B cell (primary cell): ENCODE measurements around the gene RNF207. TPM values are rescaled to one million over a fixed set of nuclear protein-coding genes. Genes with fewer than 3 reads are reported as not detected.
A peak's percentile ranks its signal among the peaks of the same experiment; 100 is the strongest.

ENCODE experiments used
- ATAC-seq: fragments of 200-7000 bp; cut with Tn5 transposase; one replicate; pipeline ENCODE4 v1.10.0; 2021; ENCODE audit warnings: low read depth, mild to moderate bottlenecking, moderate number of reproducible peaks, moderate library complexity
- CTCF ChIA-PET: fragments of 350-600 bp; sonication (Branson Sonifier 250); formaldehyde crosslinking; loops from one replicate; lab custom pipeline; 2021; ENCODE audit warnings: antibody characterized with exemption, inconsistent platforms; lab: Charles Lee
- POLR2A ChIA-PET: fragments of 350-600 bp; sonication (Branson Sonifier 250); formaldehyde crosslinking; loops from one replicate; lab custom pipeline; 2021; ENCODE audit warnings: antibody characterized with exemption; lab: Charles Lee
- DNase-seq: peaks from one replicate; pipeline ENCODE4 v3.0.0; 2013
- H2AFZ ChIP-seq: 2 replicates; pipeline ENCODE4 v1.6.1; 2012; ENCODE audit warnings: mild to moderate bottlenecking, low read depth, low read length; ENCODE audit not compliant: insufficient read depth, poor library complexity, severe bottlenecking
- H3K27ac ChIP-seq, 2 donors: 1 replicate in 1 of 2; 2 replicates in 1 of 2; pipeline ENCODE4 v1.5.1; 2012 to 2013; ENCODE audit warnings: low read length in 2 of 2, mild to moderate bottlenecking in 2 of 2, moderate library complexity in 1 of 2
- H3K27me3 ChIP-seq, 4 experiments: fragments of 200-600 bp in 1 of 4; sonication (generic) in 1 of 4; replicated peaks in 1 of 4; 1 replicate in 2 of 4; 2 replicates in 2 of 4; pipeline versions ENCODE4 v1.6.1 to v1.7.0; 2013 to 2016; ENCODE audit warnings: low read length in 3 of 4, mild to moderate bottlenecking in 2 of 4, mixed read lengths in 1 of 4, moderate library complexity in 1 of 4; ENCODE audit not compliant: insufficient read depth in 4 of 4, control insufficient read depth in 3 of 4; ENCODE audit errors: control extremely low read depth in 1 of 4
- H3K36me3 ChIP-seq, 2 experiments: replicated peaks in 1 of 2; 1 replicate in 1 of 2; 2 replicates in 1 of 2; pipeline versions ENCODE4 v1.6.1 to v1.7.1; 2013; ENCODE audit warnings: low read length in 1 of 2; ENCODE audit not compliant: insufficient read depth in 2 of 2, control insufficient read depth in 1 of 2; ENCODE audit errors: control extremely low read depth in 1 of 2, extremely low read depth in 1 of 2
- H3K4me1 ChIP-seq, 2 donors: fragments of 200-600 bp in 1 of 2; sonication (generic) in 1 of 2; 1 replicate in 1 of 2; 2 replicates in 1 of 2; pipeline versions ENCODE4 v1.5.1 to v1.6.1; 2013 to 2017; ENCODE audit warnings: low read length in 2 of 2; ENCODE audit not compliant: control insufficient read depth in 2 of 2, insufficient read depth in 2 of 2
- H3K4me2 ChIP-seq: replicated peaks from 2 replicates; pipeline ENCODE3; 2012; ENCODE audit warnings: mild to moderate bottlenecking, low read depth, low read length; ENCODE audit not compliant: poor library complexity, severe bottlenecking
- H3K4me3 ChIP-seq, 5 experiments: fragments of 200-600 bp in 1 of 5; sonication (generic) in 1 of 5; 1 replicate in 3 of 5; 2 replicates in 2 of 5; pipeline versions ENCODE4 v1.5.1 to v1.7.0; 2011 to 2016; ENCODE audit warnings: low read length in 4 of 5, mild to moderate bottlenecking in 4 of 5, low read depth in 2 of 5, control low read depth in 1 of 5, moderate library complexity in 1 of 5; ENCODE audit not compliant: insufficient read depth in 1 of 5; ENCODE audit errors: control extremely low read depth in 1 of 5, extremely low read depth in 1 of 5
- H3K79me2 ChIP-seq: fragments of 200-600 bp; sonication (generic); one replicate; pipeline ENCODE4 v1.6.0; 2016; ENCODE audit warnings: low read length; ENCODE audit not compliant: control insufficient read depth, insufficient read depth
- H3K9ac ChIP-seq: fragments of 200-600 bp; sonication (generic); 2 replicates; pipeline ENCODE4 v1.6.1; 2017; ENCODE audit warnings: mild to moderate bottlenecking, low read length, moderate library complexity
- H3K9me3 ChIP-seq, 3 donors: one replicate each; pipeline versions ENCODE4 v1.6.1 to v1.7.1; 2013; ENCODE audit warnings: low read length in 2 of 3; ENCODE audit not compliant: control insufficient read depth in 2 of 3, insufficient read depth in 1 of 3; ENCODE audit errors: control extremely low read depth in 1 of 3
- H4K20me1 ChIP-seq: 2 replicates; pipeline ENCODE4 v1.6.0; 2012; ENCODE audit warnings: mild to moderate bottlenecking, low read length; ENCODE audit not compliant: insufficient read depth, control insufficient read depth, poor library complexity, severe bottlenecking
- H3K27ac Mint-ChIP-seq: one replicate; pipeline ENCODE4 v1.8.0; 2021; ENCODE audit warnings: mixed read lengths
- H3K27me3 Mint-ChIP-seq: one replicate; pipeline ENCODE4 v1.8.0; 2021; ENCODE audit warnings: mixed read lengths
- H3K4me1 Mint-ChIP-seq: one replicate; pipeline ENCODE4 v1.8.0; 2021; ENCODE audit warnings: mixed read lengths
- H3K4me3 Mint-ChIP-seq: one replicate; pipeline ENCODE4 v1.8.0; 2021; ENCODE audit warnings: mixed read lengths
- H3K9me3 Mint-ChIP-seq: one replicate; pipeline ENCODE4 v1.8.0; 2022; ENCODE audit warnings: mixed read lengths; ENCODE audit not compliant: insufficient read depth
- EZH2 ChIP-seq: IDR thresholded peaks from 2 replicates; pipeline ENCODE4 v1.6.1; 2012; ENCODE audit warnings: borderline replicate concordance, low read depth, mild to moderate bottlenecking, moderate library complexity, low read length; ENCODE audit not compliant: insufficient read depth, poor library complexity, severe bottlenecking
- WGBS: methylation state at CpG from one replicate; pipeline ENCODE4 v1.1.5; 2013; ENCODE audit warnings: missing lambda C conversion rate; ENCODE audit not compliant: insufficient coverage; 5-methylcytosine and 5-hydroxymethylcytosine counted together
- intact Hi-C: fragments of 100-400 bp; cut with micrococcal nuclease; formaldehyde crosslinking; loops from one replicate; pipeline ENCODE4 v1.10.0; 2022
- polyA plus RNA-seq: library from polyadenylated mRNA; depleted of rRNA; stranded (reverse); fragments of >200 nt; gene quantifications from 2 replicates; pipeline ENCODE4 v1.2.3, GENCODE V29; 2012
- total RNA-seq, 2 donors: library from RNA; stranded (reverse); fragments of 120-200 nt in 1 of 2; gene quantifications; 1 replicate in 1 of 2; 2 replicates in 1 of 2; pipeline versions ENCODE4 v1.2.3 to v1.2.4, GENCODE V29; 2013 to 2022
- TF ChIP-seq, protein P1 (sequence below): fragments of 200-600 bp; IDR thresholded peaks from one replicate; pipeline ENCODE4 v1.8.0; 2022; ENCODE audit warnings: antibody characterized with exemption, mild to moderate bottlenecking

Gene RNF207
- total and polyA plus RNA-seq, 2 donors (not counting 1 experiment from before 2014, with no cell fraction given), result 1.5 to 6.8 TPM

GRCh38 chr1:6177681-6178380 lies 28.1 kb upstream of the RNF207 start:
- Histone ChIP-seq H3K9me3 (peaks cover 0 to 4% (median 0%) of the 10 kb centered on the region in 3 donors), H3K4me3 (no peak overlapping the region), H2AFZ (no peak overlapping the region), H3K9ac (no peak overlapping the region), H4K20me1 (no peaks in the 10 kb centered on the region), H3K4me1 (peaks cover 18% of the 10 kb centered on the region in 2 donors), H3K36me3 (no peaks in the 10 kb centered on the region), H3K4me2 (no peak overlapping the region), H3K27ac (no peak overlapping the region), H3K79me2 (no peaks in the 10 kb centered on the region), H3K27me3 (peaks cover 0 to 52% (median 17%) of the 10 kb centered on the region in 4 experiments)
- Mint-ChIP-seq H3K27me3 (peaks cover 34% of the 10 kb centered on the region), H3K4me3 (peak overlapping the region; percentile 5), H3K27ac (no peak overlapping the region), H3K9me3 (no peaks in the 10 kb centered on the region), H3K4me1 (peaks cover 19% of the 10 kb centered on the region)
- ChIA-PET CTCF (no interaction called here), POLR2A (no interaction called here)
- ATAC-seq (no peak), DNase-seq (no peak)
- TF ChIP-seq EZH2, result no peak
- TF ChIP-seq, protein P1, sequence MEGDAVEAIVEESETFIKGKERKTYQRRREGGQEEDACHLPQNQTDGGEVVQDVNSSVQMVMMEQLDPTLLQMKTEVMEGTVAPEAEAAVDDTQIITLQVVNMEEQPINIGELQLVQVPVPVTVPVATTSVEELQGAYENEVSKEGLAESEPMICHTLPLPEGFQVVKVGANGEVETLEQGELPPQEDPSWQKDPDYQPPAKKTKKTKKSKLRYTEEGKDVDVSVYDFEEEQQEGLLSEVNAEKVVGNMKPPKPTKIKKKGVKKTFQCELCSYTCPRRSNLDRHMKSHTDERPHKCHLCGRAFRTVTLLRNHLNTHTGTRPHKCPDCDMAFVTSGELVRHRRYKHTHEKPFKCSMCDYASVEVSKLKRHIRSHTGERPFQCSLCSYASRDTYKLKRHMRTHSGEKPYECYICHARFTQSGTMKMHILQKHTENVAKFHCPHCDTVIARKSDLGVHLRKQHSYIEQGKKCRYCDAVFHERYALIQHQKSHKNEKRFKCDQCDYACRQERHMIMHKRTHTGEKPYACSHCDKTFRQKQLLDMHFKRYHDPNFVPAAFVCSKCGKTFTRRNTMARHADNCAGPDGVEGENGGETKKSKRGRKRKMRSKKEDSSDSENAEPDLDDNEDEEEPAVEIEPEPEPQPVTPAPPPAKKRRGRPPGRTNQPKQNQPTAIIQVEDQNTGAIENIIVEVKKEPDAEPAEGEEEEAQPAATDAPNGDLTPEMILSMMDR, result no peak
- WGBS, result 73% methylated on average over 16 of the region's 18 CpGs
- intact Hi-C loops, result no loop called here

DNA sequence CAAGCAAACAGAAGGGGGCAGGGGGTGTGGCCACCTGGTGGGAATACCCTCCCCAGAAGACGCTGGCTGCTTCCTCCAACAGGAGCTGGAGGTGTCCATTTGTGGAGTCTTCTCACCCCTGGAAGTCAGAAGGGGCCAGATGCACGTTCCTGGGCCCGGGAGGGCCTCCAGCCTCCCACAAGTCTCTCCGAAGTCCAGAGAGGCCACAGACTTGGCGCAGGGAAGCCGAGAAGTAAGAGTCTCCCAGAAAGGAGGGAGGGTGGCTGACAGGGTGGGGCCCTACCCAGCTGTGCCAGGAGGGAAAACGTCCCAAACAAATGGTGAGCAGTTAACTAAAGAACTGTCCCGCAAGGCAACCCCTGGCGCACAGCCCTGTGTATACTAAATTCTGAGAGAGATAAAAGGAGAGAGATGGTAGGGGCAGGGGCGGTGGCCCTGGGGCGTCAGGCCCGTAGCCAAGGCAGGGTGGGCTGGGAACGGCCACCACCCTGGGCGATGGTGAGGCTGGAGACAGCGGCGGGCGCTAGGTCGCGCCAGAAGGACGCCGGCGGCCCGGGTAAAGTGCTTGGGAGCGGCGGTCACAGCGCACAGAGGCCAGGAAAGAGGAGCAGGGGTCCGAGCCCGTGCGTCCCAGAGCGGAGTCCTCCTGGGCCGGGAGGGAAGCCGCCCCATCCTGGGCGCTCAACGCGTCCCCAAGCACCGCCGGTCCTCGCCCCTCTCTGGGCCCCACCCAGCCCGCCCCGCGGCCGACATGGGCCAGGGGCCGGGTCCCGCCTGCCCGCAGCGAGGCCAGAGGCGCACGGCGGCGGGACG lies 27.0 kb upstream of the RNF207 start:
- Histone ChIP-seq H3K4me3 (no peak overlapping the region), H3K4me1 (peaks cover 18% of the 10 kb centered on the region in 2 donors), H3K9me3 (peaks cover 0 to 4% (median 0%) of the 10 kb centered on the region in 3 donors), H3K27me3 (peaks cover 0 to 49% (median 17%) of the 10 kb centered on the region in 4 experiments), H3K79me2 (no peaks in the 10 kb centered on the region), H3K4me2 (peak overlapping the region; percentile 32), H3K9ac (no peak overlapping the region), H3K27ac (no peak overlapping the region), H2AFZ (no peak overlapping the region), H4K20me1 (no peaks in the 10 kb centered on the region), H3K36me3 (no peaks in the 10 kb centered on the region)
- peaks cover 34% of the 10 kb centered on the region for H3K27me3 Mint-ChIP-seq
- 10% methylated on average over 51 of the region's 51 CpGs for WGBS
- TF ChIP-seq, protein P1, result no peak
- TF ChIP-seq EZH2, result no peak
- intact Hi-C loops, result no loop called here
- peak overlapping the region; percentile 47 for H3K4me3 Mint-ChIP-seq
- DNase-seq (no peak), ATAC-seq (no peak)
- peaks cover 21% of the 10 kb centered on the region for H3K4me1 Mint-ChIP-seq
- ChIA-PET POLR2A (no interaction called here), CTCF (no interaction called here)
- H3K9me3 Mint-ChIP-seq, result no peaks in the 10 kb centered on the region
- H3K27ac Mint-ChIP-seq, result no peak overlapping the region
